ENCODE results near the gene ABHD5. TPM values are rescaled to one million over a fixed set of nuclear protein-coding genes. Genes with fewer than 3 reads are reported as not detected.

The ABHD5 gene
- total RNA-seq, 1 experiment from 2014 or later, result 20.3 TPM

GRCh38 chr3:43723121-43723734, 32.5 kb downstream of the ABHD5 start:
- CTCF ChIA-PET, result no interaction called here
- H3K4me3 Mint-ChIP-seq (ENCODE audit: low read depth, unreplicated experiment), result no peak overlapping the region
- intact Hi-C loops (cut with micrococcal nuclease; ENCODE audit: unreplicated experiment), result no loop called here
- BruUV-seq (replicated peaks), result no TSS peak
- peaks cover 14% of the 10 kb centered on the region for H3K4me1 Mint-ChIP-seq (ENCODE audit: low read depth, unreplicated experiment)
- no peak for TF ChIP-seq CTCF (IDR thresholded peaks at IDR 0.05; ENCODE audit: unreplicated experiment)
- H3K27ac Mint-ChIP-seq (ENCODE audit: unreplicated experiment), result no peak overlapping the region
- H3K36me3 Mint-ChIP-seq (ENCODE audit: insufficient read depth, unreplicated experiment), result no peaks in the 10 kb centered on the region
- no peaks in the 10 kb centered on the region for H3K27me3 Mint-ChIP-seq (ENCODE audit: unreplicated experiment)
- DNase-seq, result no peak
- H3K9me3 Mint-ChIP-seq (ENCODE audit: low read depth, unreplicated experiment), result no peaks in the 10 kb centered on the region

- no peak for TF ChIP-seq CTCF (IDR thresholded peaks at IDR 0.05; ENCODE audit: unreplicated experiment)
- Mint-ChIP-seq H3K4me1 (ENCODE audit: low read depth, unreplicated experiment) (peaks cover 14% of the 10 kb centered on the region), H3K4me3 (ENCODE audit: low read depth, unreplicated experiment) (no peak overlapping the region), H3K27me3 (ENCODE audit: unreplicated experiment) (no peaks in the 10 kb centered on the region), H3K27ac (ENCODE audit: unreplicated experiment) (no peak overlapping the region), H3K36me3 (ENCODE audit: insufficient read depth, unreplicated experiment) (no peaks in the 10 kb centered on the region), H3K9me3 (ENCODE audit: low read depth, unreplicated experiment) (no peaks in the 10 kb centered on the region)
- DNase-seq, result no peak
- CTCF ChIA-PET, result no interaction called here
- BruUV-seq (replicated peaks), result no TSS peak
- intact Hi-C loops (cut with micrococcal nuclease; ENCODE audit: unreplicated experiment), result no loop called here
Observed at GRCh38 chr3:43726521-43726920, 35.8 kb downstream of the ABHD5 start.

GRCh38 chr3:43727930-43728329, 37.2 kb downstream of the ABHD5 start:
- peaks cover 3% of the 10 kb centered on the region for H3K4me1 Mint-ChIP-seq (ENCODE audit: low read depth, unreplicated experiment)
- H3K27ac Mint-ChIP-seq (ENCODE audit: unreplicated experiment), result no peak overlapping the region
- H3K4me3 Mint-ChIP-seq (ENCODE audit: low read depth, unreplicated experiment), result no peak overlapping the region
- H3K27me3 Mint-ChIP-seq (ENCODE audit: unreplicated experiment), result no peaks in the 10 kb centered on the region
- no peaks in the 10 kb centered on the region for H3K9me3 Mint-ChIP-seq (ENCODE audit: low read depth, unreplicated experiment)
- no TSS peak for BruUV-seq (replicated peaks)
- no peak for TF ChIP-seq CTCF (IDR thresholded peaks at IDR 0.05; ENCODE audit: unreplicated experiment)
- intact Hi-C loops (cut with micrococcal nuclease; ENCODE audit: unreplicated experiment), result no loop called here
- DNase-seq, result no peak
- no peaks in the 10 kb centered on the region for H3K36me3 Mint-ChIP-seq (ENCODE audit: insufficient read depth, unreplicated experiment)
- CTCF ChIA-PET, result no interaction called here

- DNase-seq, result no peak
- Mint-ChIP-seq H3K27me3 (ENCODE audit: unreplicated experiment) (no peaks in the 10 kb centered on the region), H3K4me3 (ENCODE audit: low read depth, unreplicated experiment) (no peak overlapping the region), H3K4me1 (ENCODE audit: low read depth, unreplicated experiment) (no peaks in the 10 kb centered on the region), H3K27ac (ENCODE audit: unreplicated experiment) (no peak overlapping the region), H3K9me3 (ENCODE audit: low read depth, unreplicated experiment) (no peaks in the 10 kb centered on the region), H3K36me3 (ENCODE audit: insufficient read depth, unreplicated experiment) (no peaks in the 10 kb centered on the region)
- no TSS peak for BruUV-seq (replicated peaks)
- CTCF ChIA-PET, result no interaction called here
- no peak for TF ChIP-seq CTCF (IDR thresholded peaks at IDR 0.05; ENCODE audit: unreplicated experiment)
- intact Hi-C loops (cut with micrococcal nuclease; ENCODE audit: unreplicated experiment), result no loop called here
Observed at GRCh38 chr3:43728476-43728875, 37.7 kb downstream of the ABHD5 start.

All from Calu3 (cell line).